Panc1 (cell line): ENCODE data around the gene TP53I11. TPM values are rescaled to one million over a fixed set of nuclear protein-coding genes. Genes with fewer than 3 reads are reported as not detected.

Experiments used
- ATAC-seq: fragments of 200-7000 bp; cut with Tn5 transposase; 2 replicates; pipeline ENCODE4 v1.9.1; 2020; ENCODE audit warnings: mild to moderate bottlenecking, moderate library complexity
- BruUV-seq: library from RNA; stranded (reverse); fragments of 400-500 nt; replicated peaks from 2 replicates; lab custom pipeline; 2021; lab: Mats Ljungman, UMichigan
- CTCF ChIA-PET: fragments of 300-600 bp; sonication (Branson Sonifier 250); formaldehyde crosslinking; loops from one replicate; lab custom pipeline; 2022; ENCODE audit warnings: antibody characterized with exemption; lab: Charles Lee
- POLR2A ChIA-PET: fragments of 300-600 bp; sonication (Branson Sonifier 250); formaldehyde crosslinking; loops from one replicate; lab custom pipeline; 2022; ENCODE audit warnings: antibody characterized with exemption; lab: Charles Lee
- DNase-seq: peaks from one replicate; pipeline ENCODE4 v3.0.0-alpha.2; 2010; ENCODE audit warnings: low read depth, low spot score
- H3K27ac ChIP-seq: 2 replicates; pipeline ENCODE4 v1.5.1; 2011; ENCODE audit warnings: mild to moderate bottlenecking, low read length, inconsistent platforms
- H3K27me3 ChIP-seq: fragments of 200-500 bp; sonication (Bioruptor generic); 2 replicates; pipeline ENCODE4 v1.6.0; 2014; ENCODE audit warnings: low read length, inconsistent platforms; ENCODE audit not compliant: control insufficient read depth, insufficient read depth
- H3K36me3 ChIP-seq: fragments of 200-500 bp; sonication (Bioruptor generic); 2 replicates; pipeline ENCODE4 v1.5.1; 2014; ENCODE audit warnings: inconsistent platforms, mild to moderate bottlenecking, low read length, moderate library complexity; ENCODE audit not compliant: control insufficient read depth, insufficient read depth
- H3K4me1 ChIP-seq: 2 replicates; pipeline ENCODE4 v1.5.1; 2011; ENCODE audit warnings: inconsistent platforms, mild to moderate bottlenecking, low read length, moderate library complexity; ENCODE audit not compliant: control insufficient read depth, insufficient read depth
- H3K4me3 ChIP-seq, 2 experiments: 2 replicates each; pipeline ENCODE4 v1.5.1; 2011 to 2012; ENCODE audit warnings: low read depth in 2 of 2, low read length in 2 of 2, mild to moderate bottlenecking in 2 of 2, inconsistent platforms in 1 of 2, moderate library complexity in 1 of 2
- H3K9me3 ChIP-seq: fragments of 200-500 bp; sonication (Bioruptor generic); 2 replicates; pipeline ENCODE4 v1.5.1; 2014; ENCODE audit warnings: low read depth, mild to moderate bottlenecking, inconsistent platforms, low read length, moderate library complexity; ENCODE audit not compliant: control insufficient read depth, insufficient read depth
- POLR2AphosphoS5 ChIP-seq: IDR thresholded peaks from 2 replicates; pipeline ENCODE4 v1.6.1; 2012; ENCODE audit warnings: mild to moderate bottlenecking, low read depth, low read length, moderate library complexity
- REST ChIP-seq, 2 experiments: IDR thresholded peaks; 2 replicates each; pipeline ENCODE4 v1.6.1; 2011 to 2012; ENCODE audit warnings: low read depth in 2 of 2, control low read depth in 1 of 2, low read length in 1 of 2, mild to moderate bottlenecking in 1 of 2, moderate library complexity in 1 of 2; ENCODE audit not compliant: insufficient read depth in 1 of 2
- SIN3A ChIP-seq: IDR thresholded peaks from 2 replicates; pipeline ENCODE4 v1.6.1; 2012; ENCODE audit warnings: low read depth, mild to moderate bottlenecking, low read length, moderate library complexity, borderline replicate concordance; ENCODE audit not compliant: insufficient read depth
- TCF7L2 ChIP-seq: IDR thresholded peaks from 2 replicates; pipeline ENCODE4 v1.6.1; 2011; ENCODE audit warnings: mild to moderate bottlenecking, low read depth, low read length, inconsistent platforms
- in situ Hi-C: cut with HindIII; loops from 2 replicates; pipeline ENCODE4 v1.10.0; 2016; ENCODE audit warnings: low sequenced_read_pairs, low pct_unique_long_range_greater_than_20kb
- intact Hi-C: fragments of 100-400 bp; cut with micrococcal nuclease; formaldehyde crosslinking; loops from one replicate; pipeline ENCODE4 v1.10.0; 2022; ENCODE audit not compliant: unreplicated experiment
- total RNA-seq: library from RNA; stranded (reverse); gene quantifications from one replicate; pipeline ENCODE4 v1.2.1, GENCODE V29; 2021; ENCODE audit not compliant: unreplicated experiment
- TF ChIP-seq, protein P1 (sequence below): fragments of 450-650 bp; IDR thresholded peaks from 2 replicates; pipeline ENCODE4 v1.5.1; 2017; ENCODE audit warnings: mild to moderate bottlenecking

The TP53I11 gene
- total RNA-seq, 1 experiment from 2014 or later, result 132 TPM

DNA sequence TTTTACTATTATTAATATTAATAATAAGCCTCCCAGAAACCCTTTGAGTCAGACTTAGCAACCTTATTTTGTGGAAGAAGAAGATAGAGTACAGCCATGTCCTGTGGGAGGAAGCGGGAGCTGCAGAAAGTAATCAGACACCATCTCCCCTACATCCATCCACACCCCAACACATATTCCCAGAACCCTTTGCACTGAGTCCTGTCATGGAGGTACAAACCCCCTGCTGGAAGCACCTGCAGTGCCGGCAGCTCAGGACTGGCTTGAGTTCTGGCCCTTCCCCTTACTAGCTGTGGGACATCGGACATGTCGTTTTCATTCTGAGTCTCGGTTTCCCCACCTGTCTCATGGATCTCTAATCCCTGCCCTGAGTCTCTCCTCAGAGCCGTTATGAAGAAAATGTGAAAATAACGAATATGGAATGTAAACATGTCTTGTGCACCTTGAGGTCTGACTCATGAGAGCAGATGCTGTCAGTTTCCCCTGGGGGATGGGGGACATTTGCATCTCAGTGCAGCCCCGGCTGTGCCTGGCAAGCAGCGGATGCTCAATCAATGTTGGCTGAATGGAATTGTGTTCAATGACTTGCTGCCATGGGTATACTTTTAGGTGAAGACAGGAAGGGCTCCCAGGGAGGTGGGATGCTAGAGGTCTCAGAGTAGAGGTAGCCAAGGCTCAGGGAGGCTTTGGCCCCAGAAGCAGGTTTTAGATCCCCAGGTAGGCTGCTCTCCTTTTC is 45.4 kb downstream of the TP53I11 start:
- Histone ChIP-seq H3K4me3 (no peak overlapping the region), H3K4me1 (no peaks in the 10 kb centered on the region; the same call in 1 of the 2 replicates), H3K9me3 (no peaks in the 10 kb centered on the region), H3K27ac (no peak overlapping the region), H3K27me3 (no peaks in the 10 kb centered on the region), H3K36me3 (no peaks in the 10 kb centered on the region)
- CTCF ChIA-PET, result interaction anchor here (0.6 kb wide), 1 partner anchor 43 kb away, joined by 3 read pairs; no protein-coding TSS in a partner anchor
- BruUV-seq, result no TSS peak
- POLR2A ChIA-PET, result no interaction called here
- intact Hi-C loops (loop anchor here (10.0 kb wide), 1 partner anchor 340 kb away; the partner anchor contains the start of gene CD82), in situ Hi-C loops (no loop called here)
- TF ChIP-seq SIN3A (no peak), REST (IDR thresholded peaks at IDR 0.05; ENCODE audit: insufficient read depth in 1 of 2, low read depth in 2 of 2, low read length in 1 of 2) (no peak), TCF7L2 (no peak), POLR2AphosphoS5 (no peak)
- TF ChIP-seq, protein P1, sequence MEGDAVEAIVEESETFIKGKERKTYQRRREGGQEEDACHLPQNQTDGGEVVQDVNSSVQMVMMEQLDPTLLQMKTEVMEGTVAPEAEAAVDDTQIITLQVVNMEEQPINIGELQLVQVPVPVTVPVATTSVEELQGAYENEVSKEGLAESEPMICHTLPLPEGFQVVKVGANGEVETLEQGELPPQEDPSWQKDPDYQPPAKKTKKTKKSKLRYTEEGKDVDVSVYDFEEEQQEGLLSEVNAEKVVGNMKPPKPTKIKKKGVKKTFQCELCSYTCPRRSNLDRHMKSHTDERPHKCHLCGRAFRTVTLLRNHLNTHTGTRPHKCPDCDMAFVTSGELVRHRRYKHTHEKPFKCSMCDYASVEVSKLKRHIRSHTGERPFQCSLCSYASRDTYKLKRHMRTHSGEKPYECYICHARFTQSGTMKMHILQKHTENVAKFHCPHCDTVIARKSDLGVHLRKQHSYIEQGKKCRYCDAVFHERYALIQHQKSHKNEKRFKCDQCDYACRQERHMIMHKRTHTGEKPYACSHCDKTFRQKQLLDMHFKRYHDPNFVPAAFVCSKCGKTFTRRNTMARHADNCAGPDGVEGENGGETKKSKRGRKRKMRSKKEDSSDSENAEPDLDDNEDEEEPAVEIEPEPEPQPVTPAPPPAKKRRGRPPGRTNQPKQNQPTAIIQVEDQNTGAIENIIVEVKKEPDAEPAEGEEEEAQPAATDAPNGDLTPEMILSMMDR, result no peak
- ATAC-seq, result no peak
- no peak for DNase-seq

DNA sequence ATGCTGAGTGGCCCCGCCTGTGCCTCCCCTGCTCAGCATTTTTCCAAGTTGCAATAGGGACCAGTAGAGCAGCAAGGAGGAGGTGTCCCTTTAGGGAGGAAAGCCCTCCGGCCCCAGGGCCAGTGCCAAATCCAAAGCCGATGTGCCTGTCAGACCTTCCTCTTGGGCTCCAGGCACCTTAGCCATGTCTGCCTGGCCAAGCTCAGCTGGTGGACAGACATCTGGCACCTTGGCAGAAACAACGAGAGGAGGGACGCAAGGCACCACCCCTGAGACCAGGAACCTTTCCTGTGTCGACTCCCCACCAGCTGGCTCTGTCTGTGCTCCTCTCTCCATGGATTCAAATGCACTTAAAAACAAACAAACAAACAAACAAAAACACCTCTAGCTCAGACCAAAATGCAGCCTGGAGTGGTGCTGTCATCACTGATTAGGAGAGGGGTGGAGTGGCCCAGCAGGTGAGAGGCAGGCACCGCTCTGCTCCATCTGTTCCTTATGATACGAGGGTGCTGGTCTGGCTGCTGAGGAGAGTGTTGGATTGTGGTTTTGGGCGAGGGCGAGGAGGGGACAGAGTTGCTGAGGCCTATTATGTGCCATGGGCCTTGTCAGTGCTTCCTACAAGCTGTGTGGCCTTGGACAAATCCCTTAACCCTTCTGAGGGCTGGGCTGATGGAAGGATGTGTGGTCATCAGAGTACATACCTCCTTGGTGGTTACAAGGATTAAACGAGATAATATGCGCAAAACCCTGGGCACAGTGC is 46.2 kb downstream of the TP53I11 start:
- no peak overlapping the region for H3K27ac ChIP-seq
- ATAC-seq, result no peak
- H3K27me3 ChIP-seq, result no peaks in the 10 kb centered on the region
- no peaks in the 10 kb centered on the region for H3K36me3 ChIP-seq
- ChIA-PET CTCF (interaction anchor here (0.6 kb wide), 1 partner anchor 44 kb away, joined by 3 read pairs; no protein-coding TSS in a partner anchor), POLR2A (no interaction called here)
- TF ChIP-seq SIN3A (no peak), POLR2AphosphoS5 (no peak), TCF7L2 (no peak), REST (IDR thresholded peaks at IDR 0.05; ENCODE audit: insufficient read depth in 1 of 2, low read depth in 2 of 2, low read length in 1 of 2) (no peak)
- TF ChIP-seq, protein P1, result no peak
- in situ Hi-C loops, result no loop called here
- no TSS peak for BruUV-seq
- DNase-seq, result no peak
- no peak overlapping the region for H3K4me3 ChIP-seq
- intact Hi-C loops, result loop anchor here (10.0 kb wide), 1 partner anchor 340 kb away; the partner anchor contains the start of gene CD82
- H3K9me3 ChIP-seq, result no peaks in the 10 kb centered on the region
- no peaks in the 10 kb centered on the region; the same call in 1 of the 2 replicates for H3K4me1 ChIP-seq
